Activated CD4-positive, alpha-beta T cell treated with anti-CD3 and anti-CD28 coated beads, Interleukin-2, amount 50 U/mL, for 16 hours (primary cell): Measurements from ENCODE around the gene SIAH3.
"Not testable (repeated sequence)": the region's sequence is repeated elsewhere in the genome, so short reads cannot be mapped to it uniquely, and the experiment has no call there.

Experiments used
- DNase-seq: peaks from one replicate; pipeline ENCODE4 v3.0.0-alpha.2; 2020

The SIAH3 gene

DNA sequence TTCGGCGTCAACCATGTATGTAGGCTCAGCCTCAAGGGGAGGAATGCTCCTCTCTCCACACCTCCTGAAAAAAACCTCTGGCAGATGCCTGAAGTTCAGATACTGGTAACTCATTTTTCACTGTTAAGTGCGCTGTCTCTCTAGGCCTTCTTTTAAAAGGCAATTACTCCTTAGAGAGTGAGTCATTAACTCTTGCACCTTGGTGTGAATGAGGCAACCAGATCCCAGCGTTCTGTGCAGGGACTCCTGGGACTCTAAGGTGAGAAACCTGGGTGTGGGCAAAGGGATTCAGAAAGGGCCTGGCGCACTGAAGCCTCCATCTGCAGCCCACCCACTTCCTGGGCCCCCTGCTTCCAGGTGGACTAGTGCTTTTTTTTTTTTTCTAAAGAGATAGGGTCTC, 71.7 kb downstream of the SIAH3 start:
- DNase-seq: no peak

DNA sequence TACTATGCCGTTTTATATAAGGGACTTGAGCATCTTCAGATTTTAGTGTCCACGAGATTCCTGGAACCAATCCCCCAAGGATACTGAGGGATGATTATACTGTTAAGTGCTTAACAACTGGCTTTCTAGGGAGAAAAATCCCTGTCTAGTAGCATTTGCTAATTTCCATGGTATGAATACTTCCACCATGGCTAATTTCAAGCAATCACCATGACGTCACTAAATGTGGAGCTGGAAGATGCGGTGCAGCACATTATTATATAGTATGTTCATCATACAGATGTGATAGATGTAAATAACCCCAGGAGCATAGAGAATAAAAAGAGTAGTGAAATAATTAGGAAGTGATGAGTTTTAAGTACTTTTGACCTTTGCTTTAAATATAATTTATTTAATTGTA, 72.7 kb downstream of the SIAH3 start:
- no peak for DNase-seq

DNA sequence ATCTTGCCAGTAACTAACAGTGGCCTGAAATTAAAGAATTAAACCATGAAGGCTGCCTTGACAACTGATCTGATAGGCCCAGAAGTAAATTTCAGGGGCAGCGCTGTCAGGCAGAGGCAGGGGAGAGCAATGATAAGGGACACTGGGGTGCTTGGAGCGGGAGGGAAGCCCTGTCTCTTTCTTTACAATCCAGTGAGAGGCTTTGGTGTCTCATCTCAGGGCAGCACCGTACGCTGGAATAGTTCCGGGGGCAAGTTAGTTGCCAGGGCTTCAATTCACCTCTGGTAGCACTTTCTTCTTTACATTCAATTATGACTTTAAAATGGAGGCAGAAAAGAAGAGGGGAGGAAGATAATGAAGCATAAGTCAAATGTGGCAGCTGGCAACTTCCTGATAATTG, 74.8 kb downstream of the SIAH3 start:
- DNase-seq: no peak

DNA sequence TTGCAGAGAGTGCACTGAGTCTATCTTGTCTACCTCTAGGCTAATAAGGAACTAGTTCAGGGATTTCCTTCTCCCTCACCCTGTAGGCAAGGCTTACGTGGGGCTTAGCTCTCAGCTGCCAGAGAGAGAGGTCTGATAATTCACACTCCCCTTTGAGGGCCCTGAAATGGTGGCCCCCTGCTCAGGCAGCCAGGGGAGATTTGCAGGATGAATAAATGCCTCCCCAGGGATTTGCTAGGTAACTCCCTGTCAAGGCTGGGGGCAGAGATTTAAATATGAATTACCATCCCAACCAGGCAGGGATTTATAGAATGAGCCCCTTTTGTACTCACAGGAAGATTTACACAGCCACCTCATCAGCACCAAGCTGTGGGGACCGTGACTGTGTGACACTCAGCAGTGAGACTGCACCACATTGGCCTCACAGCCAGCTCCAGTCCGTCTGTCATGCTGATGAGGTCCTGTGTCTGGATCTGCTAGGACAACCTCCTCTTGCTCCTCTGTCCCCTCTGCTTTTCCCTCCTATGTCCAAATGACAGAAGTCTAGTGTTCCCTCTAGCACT, 76.1 kb downstream of the SIAH3 start:
- no peak for DNase-seq

DNA sequence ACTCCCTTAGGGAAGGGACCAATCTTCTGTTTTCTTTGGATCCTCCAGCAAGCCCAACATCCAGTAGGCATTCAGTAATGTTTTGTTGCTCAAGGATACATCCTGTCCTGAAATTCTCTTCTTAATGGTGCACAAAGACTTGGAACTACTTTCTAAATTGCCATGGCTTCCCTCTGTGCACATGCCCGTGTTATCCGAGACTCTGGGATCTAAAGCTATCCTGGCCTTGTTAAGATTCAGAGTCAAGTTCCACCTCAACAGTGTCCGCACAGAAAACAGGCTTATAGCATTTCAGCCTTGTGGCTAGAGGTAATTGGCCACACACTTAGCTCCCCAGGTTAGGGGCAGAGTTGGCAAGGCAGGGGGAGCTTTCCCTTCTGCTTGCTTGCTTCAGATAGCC, 77.6 kb downstream of the SIAH3 start:
- DNase-seq: no peak

DNA sequence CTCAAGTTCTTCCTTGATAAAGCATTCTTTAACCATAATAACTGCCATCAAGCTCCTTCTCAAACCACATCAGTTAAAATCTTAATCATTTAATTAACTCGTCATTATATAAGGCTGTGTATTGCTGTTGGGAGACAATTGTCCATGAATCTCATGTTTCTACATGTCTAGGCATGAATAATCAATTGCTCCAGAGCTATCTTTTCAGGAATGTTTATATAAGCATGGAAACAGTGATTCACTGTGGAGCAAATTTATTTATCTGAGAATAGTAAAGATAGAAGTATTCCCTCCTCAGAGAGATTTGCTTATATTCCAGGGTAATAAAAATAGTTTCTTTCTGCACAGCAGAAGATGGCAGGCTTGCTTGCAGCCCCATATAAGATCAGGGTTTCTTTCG, 78.3 kb downstream of the SIAH3 start:
- no peak for DNase-seq

DNA sequence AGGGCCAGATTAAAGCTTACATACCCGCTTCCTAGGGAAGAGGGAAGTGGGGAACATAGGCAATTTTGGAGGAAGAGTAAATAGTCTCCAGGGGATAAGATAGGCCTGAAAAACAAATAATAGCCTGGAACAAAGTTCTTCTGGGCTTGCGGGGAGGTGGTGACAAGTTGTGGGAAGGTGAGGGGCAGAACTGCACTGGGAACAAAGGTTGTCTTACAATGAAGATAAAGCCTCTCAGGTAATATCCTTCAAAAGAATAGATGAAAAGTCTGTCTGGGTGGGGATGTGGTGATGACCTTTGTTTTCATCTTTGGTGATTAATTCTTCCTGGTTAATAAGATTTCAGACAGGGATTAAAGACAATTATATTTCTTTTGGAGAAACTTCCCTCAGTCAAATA, 80.7 kb downstream of the SIAH3 start:
- DNase-seq: no peak

DNA sequence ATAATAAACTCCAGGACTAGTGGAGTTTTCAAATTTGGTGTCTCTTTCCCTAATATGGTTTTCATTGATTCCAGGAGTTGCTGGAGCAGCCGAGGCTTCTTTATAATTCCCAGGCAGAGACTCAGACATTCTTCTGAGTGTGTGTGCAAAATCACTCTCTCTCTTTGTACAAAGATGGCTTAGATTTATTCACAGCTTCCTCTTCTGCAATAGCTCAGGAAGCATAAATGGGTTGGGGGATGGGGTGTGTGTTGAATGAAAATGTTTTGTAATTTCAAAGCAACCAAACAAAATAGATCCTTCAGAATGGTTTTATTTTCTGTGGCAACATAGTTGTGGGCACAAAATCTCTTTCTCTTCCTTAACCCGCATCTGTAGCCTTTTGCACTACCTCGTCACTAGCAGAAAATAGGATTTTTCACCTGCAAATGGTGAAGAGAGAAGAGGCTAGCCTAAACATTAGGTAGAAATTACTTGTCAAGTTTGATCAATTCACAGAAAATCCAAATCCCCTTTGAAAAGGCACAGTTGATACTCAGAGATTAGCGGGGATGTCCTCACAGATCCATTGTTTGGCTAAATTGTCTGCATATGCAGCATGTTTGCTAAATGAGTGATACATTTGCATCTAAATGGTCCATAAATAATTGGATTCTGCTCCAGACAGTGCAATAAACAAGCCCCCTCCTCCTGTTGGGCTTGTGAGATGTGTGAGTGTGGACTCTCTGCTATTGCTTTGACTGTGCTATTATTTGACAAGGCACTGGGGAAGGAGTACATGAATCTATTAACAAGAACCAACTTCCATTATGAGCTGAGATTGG, 82.7 kb downstream of the SIAH3 start:
- no peak for DNase-seq

DNA sequence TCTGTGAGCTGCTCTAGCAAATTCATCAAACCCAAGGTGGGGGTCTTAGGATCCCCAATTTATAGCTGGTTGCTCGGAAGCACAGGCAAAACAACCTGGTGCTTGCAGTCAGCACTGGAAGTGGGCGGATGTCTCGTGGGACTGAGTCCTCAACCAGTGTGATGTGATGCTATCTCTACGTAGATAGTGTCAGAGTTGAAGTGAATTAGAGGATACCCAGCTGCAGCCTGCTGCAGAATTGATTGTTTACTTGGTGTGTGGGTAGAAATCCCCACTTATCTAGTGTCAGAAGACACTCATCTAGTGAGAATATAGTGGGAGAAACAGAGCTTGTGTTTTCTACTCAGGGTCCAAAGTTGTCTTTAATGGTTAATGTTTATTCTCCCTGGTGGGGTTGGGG, 86.1 kb downstream of the SIAH3 start:
- no peak for DNase-seq

DNA sequence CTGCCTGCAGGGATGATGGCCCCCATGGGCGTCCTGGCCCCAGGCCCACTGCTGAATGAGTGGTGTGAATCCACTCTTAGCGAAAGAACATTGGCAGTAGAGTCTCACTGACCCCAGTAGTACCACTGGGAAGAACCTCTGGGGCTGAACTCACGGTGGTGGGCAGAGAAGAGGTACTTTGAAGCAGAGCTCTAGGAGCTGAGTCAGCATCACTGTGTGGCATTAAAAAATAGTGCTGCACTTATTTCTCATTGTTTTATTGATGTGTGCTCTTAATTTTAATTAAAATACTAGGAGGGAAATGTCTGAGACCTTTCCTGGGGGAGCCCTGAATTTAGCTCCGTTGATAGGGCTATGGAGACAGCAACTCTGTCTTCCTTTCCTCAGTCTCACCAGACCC, 88.1 kb downstream of the SIAH3 start:
- no peak for DNase-seq

DNA sequence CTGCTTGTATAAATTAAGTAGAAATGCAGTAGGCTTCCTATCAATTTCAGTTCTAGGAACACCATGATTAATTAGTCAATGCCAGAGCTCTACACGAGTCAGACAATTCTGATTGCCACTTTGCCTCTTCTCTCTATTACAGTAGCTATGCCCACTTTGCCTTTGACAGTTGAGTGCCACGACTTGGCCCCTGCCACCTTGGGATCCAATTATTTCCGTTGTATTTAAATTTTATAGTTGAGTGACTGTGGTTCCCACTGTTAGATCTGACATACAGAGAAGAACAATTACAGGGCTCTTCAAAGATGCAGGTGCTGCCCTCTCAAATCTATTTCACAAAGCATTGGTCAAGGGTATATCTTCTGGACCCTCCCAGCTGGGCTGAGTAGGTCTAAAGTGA, 94.0 kb downstream of the SIAH3 start:
- DNase-seq: not testable (repeated sequence)

DNA sequence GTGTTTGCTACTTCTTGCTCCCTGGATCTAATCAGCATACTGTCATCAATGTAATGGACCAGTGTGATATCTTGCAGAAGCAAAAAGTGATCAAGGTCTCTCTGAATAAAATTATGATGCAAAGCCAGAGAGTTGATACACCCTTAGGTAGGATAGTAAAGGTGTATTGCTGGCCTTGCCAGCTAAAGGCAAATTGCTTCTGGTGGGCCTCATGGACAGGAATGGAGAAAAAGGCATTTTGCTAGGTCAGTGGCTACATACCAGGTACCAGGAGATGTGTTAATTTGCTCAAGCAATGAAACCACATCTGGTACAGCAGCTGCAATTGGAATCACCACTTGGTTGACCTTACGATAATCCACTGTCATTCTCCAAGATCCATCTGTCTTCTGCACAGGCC, 95.1 kb downstream of the SIAH3 start:
- DNase-seq: not testable (repeated sequence)

DNA sequence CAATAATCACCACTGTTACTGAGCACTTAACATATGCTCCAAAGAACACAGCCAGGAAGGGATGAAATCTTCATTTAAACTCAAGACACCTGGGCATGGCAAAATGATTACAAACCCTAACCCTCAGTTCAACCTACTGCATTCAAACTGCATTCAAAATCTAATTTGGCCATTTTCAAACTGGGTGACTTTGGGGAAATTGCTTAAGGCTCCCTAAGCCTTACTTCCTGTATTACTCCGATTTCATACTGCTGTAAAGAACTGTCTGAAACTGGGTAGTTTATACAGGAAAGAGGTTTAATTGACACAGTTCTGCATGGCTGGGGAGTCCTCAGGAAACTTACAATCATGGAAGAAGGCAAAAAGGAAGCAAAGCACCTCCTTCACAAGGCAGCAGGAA, 99.0 kb downstream of the SIAH3 start:
- DNase-seq: no peak

DNA sequence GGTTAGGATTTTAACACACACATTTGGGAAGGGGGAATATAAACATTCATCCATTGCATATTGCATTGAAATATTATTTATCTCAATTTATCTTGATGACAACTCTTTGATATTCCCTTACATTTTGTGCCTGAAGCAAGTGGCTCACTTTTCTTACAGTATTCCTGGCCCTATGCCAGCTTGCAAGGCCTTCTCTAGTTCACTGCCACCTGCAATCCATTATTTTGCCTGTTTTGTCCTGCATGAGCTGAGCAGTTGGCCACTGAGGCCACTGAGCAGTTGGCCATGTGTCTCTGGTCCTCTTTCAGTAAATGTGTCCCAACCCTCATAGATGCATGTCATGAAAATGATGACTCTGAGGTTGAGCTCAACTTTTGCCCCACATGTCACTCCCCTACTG, 99.7 kb downstream of the SIAH3 start:
- no peak for DNase-seq

DNA sequence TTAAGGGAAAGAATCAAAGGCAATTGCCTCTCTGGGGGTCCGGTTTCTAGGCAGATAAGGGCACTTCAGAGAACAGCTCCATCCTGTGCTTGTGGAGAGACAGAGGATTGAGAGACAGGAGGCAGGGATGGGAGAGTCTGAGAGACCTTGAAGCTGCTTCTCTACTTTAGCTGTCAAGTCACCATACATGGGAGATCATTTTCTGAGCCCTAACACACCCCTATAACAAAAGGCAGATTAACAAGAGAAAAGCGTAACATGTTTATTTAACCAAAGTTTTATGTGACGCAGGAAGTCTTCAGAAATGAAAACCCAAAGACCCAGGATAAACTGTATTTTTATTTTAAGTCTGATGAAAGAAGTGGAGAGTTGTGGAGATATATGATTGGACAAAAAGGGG, 101.0 kb downstream of the SIAH3 start:
- no peak for DNase-seq

DNA sequence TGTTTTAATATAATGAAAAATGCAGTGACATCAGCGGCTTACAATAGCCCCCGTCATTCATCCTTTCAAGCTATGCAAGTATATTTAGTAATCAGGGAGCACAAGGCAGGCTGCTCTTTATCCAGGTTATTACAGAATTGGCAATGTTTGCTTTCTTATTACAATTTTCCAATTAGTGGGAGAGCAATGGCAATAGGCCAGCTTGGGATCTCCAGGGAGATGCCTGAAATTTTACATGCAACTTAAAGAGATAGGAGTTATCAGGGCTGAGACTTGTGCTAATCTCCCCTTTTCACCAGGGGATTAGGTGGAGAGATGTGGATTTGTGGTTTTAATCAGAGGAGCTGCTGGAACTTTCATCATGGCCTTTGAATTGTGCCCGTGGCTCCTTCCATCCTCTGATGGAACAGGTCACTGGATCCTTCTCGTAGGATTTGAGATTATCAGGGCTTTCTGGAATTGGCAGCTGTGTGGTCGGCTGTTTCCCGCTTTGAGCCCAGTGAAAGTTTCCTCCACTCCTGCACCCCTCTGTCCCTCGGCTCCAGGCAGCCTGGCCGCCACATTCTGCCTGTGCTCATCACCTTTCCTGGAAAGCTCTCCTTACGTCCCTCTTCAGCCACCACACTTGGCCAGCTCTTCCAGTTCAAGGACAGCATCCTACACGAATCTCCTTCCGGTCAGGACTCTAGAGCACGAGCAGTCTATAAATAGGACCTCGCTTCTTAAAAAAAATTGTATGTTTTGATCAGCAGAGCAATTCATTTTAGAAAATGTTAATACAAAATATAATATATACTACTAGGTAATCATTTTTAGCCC, 102.4 kb downstream of the SIAH3 start:
- DNase-seq: no peak

DNA sequence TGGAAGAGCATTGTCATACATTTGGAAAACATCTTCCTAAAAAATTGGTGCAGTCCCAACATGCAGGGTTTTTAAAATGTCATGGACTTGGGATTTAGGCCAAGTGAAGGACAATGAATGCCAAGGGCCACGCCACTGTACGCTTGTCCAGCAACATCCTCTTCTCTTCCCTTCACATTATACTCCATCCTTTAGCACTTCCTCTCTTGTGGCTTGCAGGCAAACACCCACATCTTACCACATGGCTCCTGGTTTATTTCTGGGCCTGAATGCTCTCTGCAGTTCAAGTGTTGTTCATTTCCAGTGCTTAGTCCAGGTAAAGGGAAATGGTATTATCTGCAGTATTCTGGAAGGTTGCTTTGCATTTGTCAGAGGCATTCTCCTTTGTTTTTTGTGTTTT, 104.5 kb downstream of the SIAH3 start:
- no peak for DNase-seq

DNA sequence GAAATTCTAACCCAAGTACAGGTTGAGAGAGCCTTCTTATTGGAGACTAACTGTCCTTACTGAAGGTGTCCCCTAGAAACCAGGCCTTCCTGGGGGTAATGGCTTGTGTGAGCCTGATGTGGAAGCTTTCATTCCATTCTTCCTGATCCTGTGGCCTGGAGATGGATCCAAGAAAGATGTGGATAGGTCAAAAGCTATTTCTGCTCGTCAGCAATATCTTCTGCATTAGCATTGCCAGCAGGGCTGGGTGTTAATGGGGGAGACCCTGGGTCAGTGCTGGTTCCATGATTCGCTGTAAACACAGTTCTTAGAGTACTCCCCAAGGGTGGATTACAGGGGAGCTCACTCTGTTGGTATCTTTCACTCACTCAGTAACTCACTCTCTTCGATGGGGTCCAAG, 106.6 kb downstream of the SIAH3 start:
- no peak for DNase-seq

DNA sequence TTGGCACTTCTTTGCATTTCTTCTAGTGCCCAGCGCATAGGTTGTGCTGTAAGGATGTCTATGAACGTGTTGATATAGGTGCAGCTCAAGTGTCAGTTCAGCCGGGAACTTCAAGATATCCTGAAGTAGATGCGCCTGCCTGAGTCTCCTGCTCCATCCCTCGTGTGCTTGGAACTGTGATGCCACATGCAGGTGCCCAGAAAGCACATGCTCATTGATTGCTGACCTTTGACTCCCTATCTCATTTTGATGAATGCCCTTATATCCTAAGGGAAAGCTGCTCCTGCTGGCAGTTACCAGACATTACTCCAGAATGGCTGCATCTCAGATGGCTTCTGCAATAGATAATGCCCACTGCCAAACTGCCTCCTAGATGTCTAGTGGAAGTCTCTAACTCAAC, 108.6 kb downstream of the SIAH3 start:
- no peak for DNase-seq

DNA sequence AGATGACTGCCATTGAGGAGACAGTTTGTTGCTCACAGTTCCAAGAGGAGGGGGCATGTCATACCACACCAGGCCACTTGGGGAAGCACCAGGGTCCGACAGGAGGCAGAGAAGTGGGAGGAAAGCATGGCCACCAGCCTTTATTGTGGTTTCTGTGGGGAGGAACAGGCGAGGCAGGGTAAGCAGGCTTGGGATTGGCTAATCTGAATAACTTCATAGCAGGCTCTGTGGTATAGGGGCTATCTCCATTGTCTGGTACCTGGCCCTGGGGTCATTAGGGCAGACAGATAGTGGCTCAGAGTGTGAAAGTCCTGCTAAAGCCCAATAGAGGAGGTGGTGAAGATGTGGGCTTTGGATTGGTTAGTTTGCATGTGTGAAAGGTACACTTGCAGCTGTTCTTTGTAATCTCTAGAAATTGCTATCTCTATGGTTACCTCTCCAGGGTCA, 114.0 kb downstream of the SIAH3 start:
- peak; percentile 23 for DNase-seq

DNA sequence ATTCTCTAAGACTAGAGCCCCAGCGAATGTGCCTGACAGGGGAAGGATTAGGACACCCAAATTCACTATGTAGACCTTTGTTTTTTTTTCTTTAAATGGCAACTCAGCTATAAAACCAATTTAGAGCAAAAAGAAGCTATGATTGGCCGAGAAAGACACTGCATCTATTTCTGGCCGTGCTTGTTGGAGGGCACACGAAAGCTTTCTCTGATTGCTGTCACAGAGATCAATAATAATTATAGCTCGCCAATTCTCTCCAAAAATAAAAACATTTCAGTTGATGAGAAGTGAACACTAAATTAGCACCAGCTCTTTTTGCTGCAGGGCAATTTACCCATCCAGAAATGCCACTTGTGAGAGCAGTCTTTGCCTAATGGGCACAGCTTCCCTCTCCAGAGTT, 118.2 kb downstream of the SIAH3 start:
- no peak for DNase-seq

DNA sequence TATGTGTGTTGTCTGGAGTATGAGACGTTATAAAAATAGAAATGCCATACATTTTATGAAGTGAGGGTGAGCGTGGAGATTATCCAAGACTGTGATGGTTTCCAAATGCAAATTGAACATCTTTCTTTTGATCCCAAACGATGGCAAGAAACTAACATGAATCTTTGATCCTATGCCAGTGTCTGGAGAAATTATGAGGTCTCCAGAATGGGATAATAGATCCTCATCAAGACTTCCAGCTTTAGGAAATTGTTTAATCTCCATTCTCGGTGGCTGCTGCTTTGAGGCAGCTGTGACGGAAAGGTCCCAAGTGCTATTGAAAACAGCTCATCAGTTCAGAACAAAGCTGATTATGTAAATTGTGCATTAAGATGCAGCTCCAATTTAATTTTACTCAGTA, 118.6 kb downstream of the SIAH3 start:
- no peak for DNase-seq

DNA sequence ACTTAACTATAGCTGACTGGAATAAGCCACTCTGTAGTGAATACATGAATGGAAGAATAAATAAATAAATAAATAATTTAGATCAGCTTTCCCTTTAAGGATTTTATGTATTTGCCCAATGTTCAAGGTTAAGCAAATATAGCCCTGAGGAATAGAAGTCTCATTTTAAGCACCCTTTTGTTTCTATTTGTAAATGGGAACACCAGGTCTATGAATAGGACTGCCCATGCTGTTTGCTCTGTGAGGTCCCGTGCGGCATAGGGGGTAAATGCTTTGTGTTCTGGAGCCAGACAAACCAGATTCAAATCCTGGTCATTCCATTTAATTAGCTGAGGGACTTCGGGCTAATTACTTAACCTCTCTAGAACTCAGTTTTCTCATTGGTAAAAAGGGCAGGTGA, 120.1 kb downstream of the SIAH3 start:
- no peak for DNase-seq

DNA sequence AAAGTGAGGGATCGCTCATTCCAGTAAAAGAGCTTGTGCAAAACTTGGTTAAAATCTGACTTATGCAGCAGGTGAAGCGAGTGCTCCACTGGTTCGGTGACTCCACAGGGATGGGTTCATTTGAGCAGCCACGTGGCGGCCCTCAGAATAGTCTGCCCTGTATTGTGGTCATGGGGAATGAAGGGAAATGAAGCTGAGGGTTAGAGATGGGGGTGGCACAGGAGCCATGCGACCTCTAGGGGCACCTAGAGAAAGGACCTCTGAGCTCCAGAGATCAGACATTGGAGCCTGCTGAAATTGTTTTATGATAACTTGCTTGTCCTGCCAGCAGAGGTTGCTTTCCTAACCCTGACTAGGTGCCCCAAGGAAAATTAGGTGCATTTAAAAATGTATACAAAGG, 122.8 kb downstream of the SIAH3 start:
- DNase-seq: peak; percentile 24
